GM19467 (cell line): ENCODE data around the gene GDF9.

Experiments
- ATAC-seq: cut with Tn5 transposase; IDR thresholded peaks from one replicate; pipeline ENCODE4 v1.9.1; 2021; ENCODE audit warnings: mild to moderate bottlenecking, moderate library complexity; ENCODE audit not compliant: unreplicated experiment

GDF9 gene

GRCh38 chr5:132839426-132840301 is 26.6 kb downstream of the GDF9 start:
- ATAC-seq, result no peak

GRCh38 chr5:132838516-132839282 is 27.6 kb downstream of the GDF9 start:
- ATAC-seq, result no peak

DNA sequence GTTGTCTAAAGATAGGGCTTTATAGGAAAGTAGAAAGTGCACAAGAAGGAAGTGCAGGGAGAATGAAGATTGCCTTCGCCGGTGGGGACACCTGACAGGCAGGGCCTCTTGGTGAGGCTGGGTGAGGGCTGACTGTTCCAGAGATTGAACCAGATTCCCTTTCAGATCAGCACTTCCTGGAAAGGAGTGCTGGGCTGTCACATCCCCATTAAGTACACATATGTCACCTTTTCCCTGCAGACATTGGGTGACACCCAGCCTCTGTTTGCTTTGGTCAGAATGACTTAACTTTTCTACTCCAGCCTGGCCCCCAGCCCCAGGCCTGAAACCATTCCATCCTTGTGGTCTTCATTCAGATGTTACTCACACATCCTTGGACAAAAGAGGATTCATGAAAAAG is 28.4 kb downstream of the GDF9 start:
- no peak for ATAC-seq

GRCh38 chr5:132836852-132837251 is 29.4 kb downstream of the GDF9 start:
- no peak for ATAC-seq

DNA sequence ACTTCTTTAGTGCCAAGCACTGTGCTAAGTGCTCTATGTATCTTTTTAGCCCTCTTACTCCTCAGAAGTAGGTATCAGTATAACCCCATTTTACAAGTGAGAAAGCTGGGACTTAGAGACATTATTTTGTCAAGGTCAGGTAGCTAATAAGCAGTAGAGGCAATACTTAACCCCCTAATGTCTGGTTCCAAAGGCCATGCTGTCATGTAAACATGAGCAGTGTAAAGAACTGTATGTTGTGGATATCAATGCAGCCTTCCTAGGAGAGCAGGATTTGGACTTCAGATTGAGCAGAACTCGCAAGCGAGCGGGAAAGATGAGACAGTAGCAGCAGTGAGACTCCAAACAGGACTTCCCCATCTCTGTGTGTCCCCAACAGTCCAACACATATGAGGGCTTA is 32.2 kb downstream of the GDF9 start:
- no peak for ATAC-seq

DNA sequence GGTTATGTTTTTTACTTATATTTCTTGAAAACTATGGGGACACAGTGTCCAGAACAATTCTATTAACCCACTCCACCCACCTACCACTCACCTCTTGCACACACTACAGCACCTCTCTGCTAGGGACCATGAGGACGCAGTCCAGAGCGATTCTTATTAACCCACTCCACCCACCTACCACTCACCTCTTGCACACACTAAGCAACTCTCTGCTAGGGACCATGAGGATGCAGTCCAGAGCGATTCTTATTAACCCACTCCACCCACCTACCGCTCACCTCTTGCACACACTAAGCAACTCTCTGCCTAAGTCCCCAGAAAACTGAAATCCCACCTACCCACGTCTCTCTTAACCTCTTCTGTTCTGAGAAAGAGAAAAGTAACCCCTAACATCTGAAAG is 33.7 kb downstream of the GDF9 start:
- no peak for ATAC-seq

GRCh38 chr5:132831095-132831860 is 35.0 kb downstream of the GDF9 start:
- no peak for ATAC-seq

- ATAC-seq, result peak; percentile 56
These were observed 35.7 kb downstream of the GDF9 start, which contains the start of gene SHROOM1 for GRCh38 chr5:132830436-132831094. Gene SHROOM1 (minus strand): TSS chr5:132830647. CDS start chr5:132826140, 4,507 bp downstream.

DNA sequence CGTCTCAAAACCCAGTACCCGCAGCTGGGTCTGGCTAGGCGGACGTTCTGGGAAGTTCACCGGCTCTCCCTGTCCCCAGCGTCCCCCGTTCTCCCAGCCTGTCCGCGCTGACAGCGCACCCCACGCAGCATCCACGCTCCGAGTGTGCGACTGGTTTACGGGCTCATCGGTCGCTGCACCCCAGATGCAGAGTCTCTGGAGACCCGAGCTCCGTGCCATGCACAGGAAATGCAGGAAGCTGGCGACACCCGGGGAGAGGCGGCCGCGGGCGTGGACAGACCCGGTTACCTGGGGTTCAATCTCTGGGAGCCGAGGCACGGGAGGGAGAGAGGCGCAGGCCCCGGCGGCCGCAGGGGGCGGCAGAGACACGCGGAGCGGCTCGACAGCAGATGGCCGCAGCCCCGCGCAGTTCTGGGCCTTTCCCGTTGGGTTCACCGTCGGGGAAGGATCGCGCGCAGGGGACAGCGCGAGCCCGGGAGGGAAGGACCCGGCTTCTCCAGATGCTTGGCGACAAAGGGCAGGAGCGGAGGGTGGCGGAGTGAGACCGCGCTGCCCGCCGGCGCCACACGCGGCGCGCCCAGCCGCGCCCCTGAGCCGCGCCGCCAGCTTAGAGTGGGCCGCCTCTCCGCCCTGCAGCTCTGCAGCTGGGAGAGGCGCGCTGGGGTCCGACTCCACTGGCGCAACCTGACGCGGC is 36.4 kb downstream of the GDF9 start:
- peak; percentile 68 for ATAC-seq

- no peak for ATAC-seq
These were observed 37.3 kb downstream of the GDF9 start for GRCh38 chr5:132828846-132829494.

- ATAC-seq, result no peak
These were observed 38.2 kb downstream of the GDF9 start for GRCh38 chr5:132827943-132828673.

- ATAC-seq, result no peak
These were observed 39.7 kb downstream of the GDF9 start for GRCh38 chr5:132826424-132827082.

DNA sequence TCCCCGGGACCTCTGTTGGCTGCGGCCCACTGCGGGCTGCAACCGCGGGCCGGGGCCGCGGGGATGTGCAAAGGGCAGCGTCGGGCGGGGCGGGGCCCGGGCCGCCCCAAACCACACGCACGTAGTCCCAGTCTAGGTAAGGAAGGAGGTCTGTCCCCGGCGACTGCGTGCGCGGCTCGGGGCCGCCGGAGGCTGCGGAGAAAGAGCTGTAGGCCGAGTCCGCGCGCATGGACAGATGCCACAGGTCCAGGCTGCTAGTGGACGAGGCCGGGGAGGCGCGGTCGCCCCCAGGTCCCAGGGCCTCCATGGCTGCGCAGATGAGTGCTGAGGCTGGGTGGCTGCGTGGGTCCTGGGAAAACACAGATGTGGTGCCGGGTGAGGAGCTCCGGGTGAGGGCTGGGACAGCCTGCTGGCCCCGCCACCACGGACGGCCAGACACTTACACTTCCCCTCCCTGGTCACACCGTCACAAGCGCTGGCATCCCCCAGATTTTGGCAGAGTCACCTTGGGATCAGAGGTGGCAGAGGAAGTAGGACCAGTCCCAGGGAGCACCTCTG is 40.4 kb downstream of the GDF9 start:
- ATAC-seq, result no peak

DNA sequence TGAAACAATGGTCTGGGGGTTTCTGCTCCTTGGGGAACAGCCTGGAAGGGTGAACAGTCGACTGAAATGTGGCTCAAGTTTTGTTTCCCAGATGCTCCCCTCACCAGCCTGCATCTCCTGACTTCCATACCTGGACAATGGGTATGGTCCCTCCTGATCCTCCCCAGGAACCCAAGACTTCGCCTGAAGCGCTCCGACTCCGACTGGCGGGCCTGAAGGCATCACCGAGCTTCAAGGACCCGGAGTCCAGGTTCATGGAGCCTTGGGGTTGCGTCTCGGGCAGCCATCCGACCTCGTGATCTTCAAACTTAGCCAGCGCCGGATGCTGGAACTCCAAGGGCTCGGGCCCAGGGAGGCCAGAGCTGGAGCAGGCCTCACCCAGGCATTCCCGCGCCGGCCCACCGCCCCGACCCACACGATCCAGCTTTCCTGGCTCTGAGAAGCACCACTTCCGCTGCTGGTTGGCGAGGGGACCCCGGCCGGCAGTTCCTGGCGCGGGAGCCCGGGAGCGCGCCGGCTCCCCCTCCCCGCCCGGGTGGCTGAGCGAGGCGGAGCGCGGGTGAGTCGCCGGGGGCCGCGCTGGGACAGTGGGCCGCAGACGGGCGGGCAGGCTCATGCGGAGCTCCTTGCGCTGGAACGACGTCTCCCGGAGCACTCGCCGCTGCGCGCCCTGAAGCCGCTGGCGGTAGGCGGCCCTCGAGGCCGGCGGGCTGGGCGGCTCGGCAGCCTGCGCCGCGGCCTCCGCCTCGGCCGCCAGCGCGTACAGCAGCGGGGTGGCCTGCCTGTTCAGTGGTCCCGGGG is 41.0 kb downstream of the GDF9 start:
- no peak for ATAC-seq

- ATAC-seq, result no peak
These were observed 41.8 kb downstream of the GDF9 start for GRCh38 chr5:132824426-132824825.

- ATAC-seq, result no peak
These were observed 42.7 kb downstream of the GDF9 start for GRCh38 chr5:132823481-132824050.
